HG03103 (cell line): ENCODE results near the gene RPS21.
"Not testable (repeated sequence)": the region's sequence is repeated elsewhere in the genome, so short reads cannot be mapped to it uniquely, and the experiment has no call there.

ENCODE experiments used
- ATAC-seq: cut with Tn5 transposase; IDR thresholded peaks from one replicate; pipeline ENCODE4 v1.9.1; 2021; ENCODE audit warnings: low read depth; ENCODE audit not compliant: unreplicated experiment

RPS21 gene

GRCh38 chr20:62423326-62423706 lies 36.4 kb downstream of the RPS21 start:
- no peak for ATAC-seq

DNA sequence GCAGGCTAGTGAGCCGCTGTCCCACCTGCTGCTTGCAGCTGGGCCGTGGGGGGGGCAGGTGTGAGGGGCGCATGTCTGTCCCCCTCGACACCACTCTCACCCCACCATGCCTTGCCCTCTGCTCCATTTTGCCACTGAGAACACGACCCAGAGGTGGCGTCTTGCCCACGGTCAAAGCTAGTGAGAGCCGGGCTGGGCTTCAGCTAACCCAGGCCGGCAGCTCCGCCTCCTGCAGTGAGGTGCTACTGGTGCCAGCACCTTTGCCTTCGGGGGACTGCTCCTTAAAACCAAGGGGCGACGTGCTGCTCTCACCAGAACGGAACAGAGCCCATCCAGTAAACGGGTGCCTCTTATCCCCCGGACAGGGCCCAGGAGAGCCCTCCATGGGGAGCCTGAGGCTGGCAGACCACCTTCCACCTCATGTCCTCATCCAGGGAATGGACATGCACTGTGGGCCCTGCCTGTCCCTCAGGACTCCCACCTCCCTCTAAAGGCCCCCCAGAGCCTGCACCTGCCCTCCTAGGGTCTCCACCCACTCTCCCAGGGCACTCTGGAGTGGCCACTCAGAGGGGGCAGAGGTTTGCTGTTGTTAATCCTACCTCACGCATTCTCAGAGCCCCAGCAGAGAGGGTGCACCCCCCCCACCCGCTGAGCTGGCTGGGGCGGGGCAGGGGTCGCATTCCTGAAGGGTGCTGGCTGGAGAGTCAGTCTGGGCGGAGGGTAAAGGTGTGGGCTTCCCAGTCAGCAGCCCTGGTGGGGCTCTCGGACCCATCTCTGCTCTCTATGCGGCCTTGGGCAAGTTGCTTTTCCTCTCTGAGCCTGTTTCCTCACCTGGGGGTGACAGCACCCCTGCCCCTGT lies 37.6 kb downstream of the RPS21 start:
- no peak for ATAC-seq

DNA sequence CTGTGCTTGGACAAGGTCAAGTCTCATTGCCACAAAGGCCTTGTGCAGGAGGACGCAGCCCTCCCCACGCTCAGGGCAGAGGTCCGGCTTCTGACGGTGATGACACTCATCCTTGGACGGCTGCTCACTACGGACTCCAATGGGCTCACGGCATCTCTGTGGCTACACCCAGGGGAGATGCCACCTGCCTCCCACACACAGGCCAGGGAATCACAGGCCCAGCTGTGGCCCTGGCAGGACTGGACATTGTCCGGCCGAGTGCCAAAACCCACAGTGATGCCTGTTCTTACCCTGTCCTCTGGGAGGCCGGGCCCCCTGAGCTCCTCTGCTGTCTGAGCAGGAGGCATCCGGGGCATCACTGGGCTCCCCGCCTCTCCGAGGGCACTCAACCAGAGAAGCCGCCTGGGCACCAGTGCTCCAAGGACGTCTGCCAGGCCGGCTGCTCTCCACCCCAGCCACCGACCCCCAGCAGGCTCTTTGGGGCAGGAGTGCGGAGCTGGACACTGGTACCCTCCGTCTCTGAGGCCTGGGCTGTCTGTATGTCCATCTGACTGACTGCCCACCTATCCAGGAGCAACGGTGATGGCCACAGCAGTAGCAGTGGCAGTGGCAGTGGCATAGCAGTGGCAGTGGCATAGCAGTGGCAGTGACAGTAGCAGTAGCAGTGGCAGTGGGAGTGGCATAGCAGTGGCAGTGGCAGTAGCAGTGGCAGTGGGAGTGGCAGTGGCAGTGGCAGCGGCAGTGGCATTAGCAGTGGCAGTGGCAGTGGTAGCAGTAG lies 38.6 kb downstream of the RPS21 start:
- no peak for ATAC-seq

- ATAC-seq = not testable (repeated sequence)
These were observed 39.1 kb downstream of the RPS21 start for GRCh38 chr20:62426059-62426348.

- no peak for ATAC-seq
These were observed 39.8 kb downstream of the RPS21 start for GRCh38 chr20:62426699-62427131.

DNA sequence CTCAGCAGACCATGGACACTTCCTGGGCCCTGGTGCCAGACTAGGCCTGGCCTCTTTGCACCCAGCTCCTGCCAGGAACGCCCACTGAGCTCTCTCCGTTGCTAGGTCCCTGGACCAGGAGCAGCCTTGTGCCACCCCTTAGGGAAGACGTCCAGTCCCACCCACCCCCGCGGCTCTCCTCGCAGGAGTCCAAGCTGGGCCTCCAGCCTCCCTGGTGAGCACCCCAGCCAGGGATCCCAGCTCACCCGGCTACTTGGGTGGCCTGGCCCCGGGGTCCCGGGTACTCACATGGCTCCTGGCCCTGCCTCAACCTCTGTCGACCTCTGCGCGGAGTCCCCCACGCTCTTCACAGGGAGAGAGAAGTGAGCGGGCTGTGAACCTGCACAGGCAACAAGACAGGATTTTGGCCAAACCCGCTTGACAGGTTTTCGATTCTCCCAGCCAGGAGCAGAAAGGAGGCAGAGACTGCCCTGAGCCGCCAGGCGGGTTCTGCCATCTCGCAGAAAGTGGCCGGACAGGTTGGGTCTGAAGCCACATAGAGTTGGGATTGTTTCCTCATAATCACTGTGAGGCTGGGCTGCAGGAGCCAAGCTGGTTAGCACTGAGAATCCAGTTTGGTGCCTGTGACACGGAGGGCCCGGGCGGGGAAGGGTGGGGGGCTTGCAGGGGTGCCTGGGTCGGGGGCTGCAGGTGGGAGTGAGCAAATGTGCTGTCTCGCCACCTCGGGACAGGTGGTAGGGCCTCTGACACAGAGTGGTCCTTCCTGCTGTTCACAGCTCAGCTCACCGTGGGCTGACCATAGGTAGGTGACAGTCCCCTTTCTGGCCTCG lies 40.5 kb downstream of the RPS21 start, which contains the start of gene RBBP8NL:
Gene RBBP8NL, minus strand, starts transcription at position 368 of the 830 bp plus-strand sequence. CDS start 7,892 bp downstream, outside the sequence.
- ATAC-seq = no peak

DNA sequence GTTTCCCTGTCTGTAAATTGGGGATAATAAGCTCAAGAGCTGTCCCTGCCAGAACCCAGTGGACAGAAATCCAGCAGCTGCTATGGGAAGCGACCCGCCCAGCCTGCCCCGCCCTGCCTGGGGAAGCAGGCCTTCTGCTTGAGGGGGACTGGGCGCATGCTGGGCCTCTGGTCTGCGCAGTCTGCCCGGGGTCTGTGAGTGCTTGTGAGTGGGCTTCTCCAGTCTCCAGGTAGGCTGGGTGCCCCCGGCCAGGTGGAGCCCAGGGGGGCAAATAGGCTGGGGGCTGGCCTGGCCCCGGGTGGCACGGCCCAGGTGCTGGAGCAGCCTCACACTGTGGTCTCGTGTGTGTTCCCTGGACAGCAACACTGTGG lies 41.1 kb downstream of the RPS21 start:
- ATAC-seq = no peak

DNA sequence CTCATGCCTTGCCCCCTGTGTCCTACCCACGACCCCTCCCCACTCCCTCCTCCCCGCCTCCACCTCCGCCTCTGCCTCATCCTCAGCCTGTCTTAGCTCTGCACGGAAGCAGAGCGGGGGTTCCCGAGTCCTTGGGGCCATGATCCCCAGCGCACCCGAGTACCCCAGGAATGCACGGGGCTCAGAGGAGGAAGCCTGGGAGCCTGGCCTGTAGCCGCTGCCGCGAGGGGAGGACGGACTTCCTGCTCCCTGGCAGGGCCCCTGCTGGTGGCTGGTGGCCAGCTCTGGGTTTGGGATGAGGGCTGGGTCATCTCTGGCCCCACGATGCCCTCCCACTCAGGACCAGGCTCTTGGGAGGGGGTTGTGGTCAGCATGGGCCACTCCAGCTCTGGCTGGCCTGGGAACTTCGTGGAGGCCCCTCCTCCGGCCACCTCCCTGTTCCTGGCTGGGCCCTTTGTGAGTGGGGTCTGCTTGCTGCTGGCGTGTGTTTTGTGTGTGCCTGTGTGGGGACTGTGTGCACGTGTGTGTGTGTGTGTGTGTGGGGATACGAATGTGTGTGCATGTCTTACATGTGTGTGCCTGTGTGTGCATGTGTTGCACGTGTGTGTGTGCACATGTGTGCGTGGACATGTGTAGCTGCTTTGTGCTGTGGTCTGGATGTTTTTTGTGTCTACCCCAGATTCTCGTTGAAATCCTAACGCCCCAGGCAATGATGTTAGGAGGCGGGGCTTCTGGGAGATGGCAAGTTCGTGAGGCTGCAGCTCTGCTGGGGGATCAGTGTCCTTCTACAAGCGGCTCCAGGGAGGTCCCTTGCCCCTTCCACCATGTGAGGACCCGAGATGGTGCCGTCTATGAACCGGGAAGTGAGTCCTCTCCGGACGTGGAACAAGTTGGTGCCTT lies 41.7 kb downstream of the RPS21 start:
- no peak for ATAC-seq

DNA sequence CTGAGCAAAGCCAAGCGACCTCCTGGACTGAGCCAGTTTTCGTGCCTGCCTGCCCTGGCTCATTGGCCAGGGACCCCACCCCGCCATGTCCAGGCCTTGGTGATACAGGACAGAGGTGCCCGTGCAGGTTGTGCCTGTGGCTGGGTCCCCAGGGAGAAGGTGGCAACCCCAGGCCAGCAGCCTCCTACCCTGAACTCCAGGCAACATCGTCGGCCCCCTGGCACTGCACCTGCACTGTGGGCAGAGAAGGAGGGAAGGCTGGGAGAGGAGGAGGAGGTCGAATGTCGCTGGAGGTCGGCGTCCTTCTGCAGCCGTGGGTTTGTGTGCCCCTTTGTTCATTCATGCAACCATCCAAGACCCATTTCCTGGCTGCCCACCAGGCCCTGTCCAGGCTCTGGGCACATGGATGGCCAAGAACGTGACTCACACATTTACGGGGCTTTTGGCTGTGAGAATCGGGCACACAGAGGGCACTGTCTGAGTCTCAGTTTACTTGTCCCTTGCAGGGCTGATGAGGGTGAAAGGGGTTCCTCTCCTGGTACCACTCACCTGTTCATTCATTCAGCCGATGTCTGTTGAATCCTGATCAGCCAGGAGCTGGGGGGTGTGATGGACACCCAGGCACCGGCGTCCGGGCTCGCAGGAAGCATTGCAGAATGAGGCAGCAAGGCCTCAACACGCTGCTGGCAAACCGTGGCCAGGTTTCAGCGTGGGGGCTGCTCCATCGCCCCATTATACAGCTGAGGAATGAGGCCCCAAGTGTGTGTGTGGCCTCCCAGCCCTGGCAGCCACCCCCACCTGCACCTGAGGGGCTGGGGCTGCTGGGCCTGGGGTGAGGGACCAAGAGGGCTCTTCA lies 42.8 kb downstream of the RPS21 start:
- ATAC-seq = no peak

DNA sequence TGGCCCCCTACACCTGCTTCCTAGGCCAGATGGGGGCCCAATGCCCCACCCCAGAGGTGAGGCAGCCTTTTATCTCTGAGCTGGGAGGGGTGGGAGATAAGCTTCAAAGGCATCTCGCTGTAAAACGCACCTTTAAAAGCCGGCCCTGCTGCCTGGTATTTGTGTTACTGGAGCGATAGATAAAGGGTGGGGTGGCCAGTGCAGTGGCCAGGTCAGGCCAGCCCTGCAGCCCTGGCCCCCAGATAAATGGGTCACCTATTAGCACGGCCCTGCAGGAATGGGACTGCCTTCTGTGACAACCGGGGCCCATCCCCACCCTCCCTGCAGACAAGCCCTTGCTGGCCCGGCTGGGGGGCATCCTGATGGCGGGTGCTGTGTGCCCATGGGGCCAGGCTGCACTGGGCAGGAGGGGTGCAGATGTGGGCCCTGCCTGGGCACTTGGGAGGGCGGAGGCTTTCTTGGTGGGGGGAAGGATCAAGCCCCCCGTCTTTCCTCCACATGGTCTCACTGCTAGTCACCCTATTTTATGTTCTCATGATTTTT lies 43.5 kb downstream of the RPS21 start:
- no peak for ATAC-seq

GRCh38 chr20:62430866-62431447 lies 44.1 kb downstream of the RPS21 start:
- ATAC-seq = no peak

- no peak for ATAC-seq
These were observed 47.0 kb downstream of the RPS21 start for GRCh38 chr20:62433658-62434497.

DNA sequence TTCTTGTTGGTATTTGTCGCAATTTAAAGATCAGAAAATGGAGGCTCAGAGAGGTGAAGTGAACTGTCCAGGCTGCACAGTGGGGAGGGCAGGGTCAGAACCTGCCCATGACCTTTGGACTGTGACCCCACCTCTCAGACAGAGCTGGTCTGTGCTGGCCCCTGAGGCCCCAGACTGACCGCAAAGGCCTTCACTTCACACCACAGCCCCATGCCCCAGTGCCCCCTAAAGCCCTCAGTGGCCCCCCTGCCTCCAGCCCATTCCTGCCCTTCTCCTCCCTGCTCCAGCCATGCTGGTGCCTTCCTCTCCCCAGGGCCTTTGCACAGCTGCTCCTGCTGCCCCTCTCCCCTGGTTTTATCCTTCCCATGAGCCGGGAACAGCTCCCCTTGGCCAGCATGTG lies 49.8 kb downstream of the RPS21 start:
- ATAC-seq = no peak

DNA sequence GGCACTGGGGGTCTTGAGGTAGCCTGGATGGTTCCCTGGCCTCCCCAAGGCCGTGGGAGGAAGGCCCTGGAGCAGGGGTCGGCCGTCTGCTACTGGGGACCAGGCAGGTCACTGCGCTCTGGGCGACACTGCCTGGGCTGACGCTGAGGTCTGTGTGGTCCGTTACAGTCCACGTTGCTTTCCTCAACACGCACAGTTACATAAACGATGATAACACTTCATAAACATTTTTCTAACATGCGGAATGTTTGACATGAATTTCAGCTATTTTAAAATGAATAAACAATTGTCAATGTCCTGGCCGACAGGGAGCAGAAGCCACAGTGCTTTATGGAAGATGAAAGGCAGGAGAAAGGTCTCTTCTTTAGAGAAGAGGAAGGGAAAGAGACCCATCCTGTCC lies 50.6 kb downstream of the RPS21 start:
- ATAC-seq = no peak

DNA sequence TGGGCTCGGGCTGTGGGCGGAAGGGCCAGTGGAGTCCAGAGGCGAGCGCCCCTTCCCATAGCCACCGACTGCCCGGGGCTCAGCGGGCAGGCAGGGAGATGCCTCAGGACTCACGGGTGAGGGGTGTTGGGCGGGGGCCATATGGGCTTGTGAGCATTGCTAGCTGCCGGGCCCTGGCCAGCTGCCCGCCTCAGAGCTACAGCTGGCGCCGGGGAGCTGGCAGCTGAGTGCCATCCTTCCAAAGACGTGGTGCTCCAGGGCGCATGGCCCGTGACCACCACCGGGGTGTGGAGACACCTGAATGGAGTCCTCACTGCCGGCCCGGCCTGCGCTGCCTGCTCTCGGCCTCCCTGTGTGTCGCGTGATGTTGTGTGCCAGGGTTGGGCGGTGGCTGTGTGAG lies 51.0 kb downstream of the RPS21 start:
- no peak for ATAC-seq
